Activated B cell treated with CpG ODN at 0.5 μM for 24 hours (primary cell): ENCODE measurements around the gene FCHO1. TPM values are rescaled to one million over a fixed set of nuclear protein-coding genes. Genes with fewer than 3 reads are reported as not detected.

Experiments used
- ATAC-seq: fragments of 200-7000 bp; cut with Tn5 transposase; one replicate; pipeline ENCODE4 v1.10.0; 2021; ENCODE audit warnings: low read depth, mild to moderate bottlenecking, moderate library complexity
- CTCF ChIA-PET: fragments of 350-600 bp; sonication (Branson Sonifier 250); formaldehyde crosslinking; loops from one replicate; lab custom pipeline; 2021; ENCODE audit warnings: antibody characterized with exemption; lab: Charles Lee
- POLR2A ChIA-PET: fragments of 350-600 bp; sonication (Branson Sonifier 250); formaldehyde crosslinking; loops from one replicate; lab custom pipeline; 2021; ENCODE audit warnings: antibody characterized with exemption; lab: Charles Lee
- DNase-seq: peaks from one replicate; pipeline ENCODE4 v3.0.0; 2022
- H3K27ac Mint-ChIP-seq: one replicate; pipeline ENCODE4 v1.8.0; 2020; ENCODE audit warnings: mixed read lengths
- H3K27me3 Mint-ChIP-seq: one replicate; pipeline ENCODE4 v1.8.0; 2021; ENCODE audit warnings: mixed read lengths
- H3K36me3 Mint-ChIP-seq: one replicate; pipeline ENCODE4 v1.8.0; 2021; ENCODE audit warnings: low read depth, mixed read lengths
- H3K4me1 Mint-ChIP-seq: one replicate; pipeline ENCODE4 v1.8.0; 2021; ENCODE audit warnings: mixed read lengths
- H3K4me3 Mint-ChIP-seq: one replicate; pipeline ENCODE4 v1.8.0; 2020; ENCODE audit warnings: mild to moderate bottlenecking, mixed read lengths
- H3K9me3 Mint-ChIP-seq: one replicate; pipeline ENCODE4 v1.8.0; 2020; ENCODE audit warnings: mixed read lengths
- intact Hi-C: fragments of 100-400 bp; cut with micrococcal nuclease; formaldehyde crosslinking; loops from one replicate; pipeline ENCODE4 v1.15.1; 2024
- total RNA-seq: library from RNA; stranded (reverse); gene quantifications from 2 replicates; pipeline ENCODE4 v1.2.3, GENCODE V29; 2022
- TF ChIP-seq, protein P1 (sequence below): fragments of 200-600 bp; IDR thresholded peaks from one replicate; pipeline ENCODE4 v1.8.0; 2022; ENCODE audit warnings: antibody characterized with exemption, mild to moderate bottlenecking

FCHO1 gene
- total RNA-seq, 1 donor from 2014 or later, result 103 TPM

DNA sequence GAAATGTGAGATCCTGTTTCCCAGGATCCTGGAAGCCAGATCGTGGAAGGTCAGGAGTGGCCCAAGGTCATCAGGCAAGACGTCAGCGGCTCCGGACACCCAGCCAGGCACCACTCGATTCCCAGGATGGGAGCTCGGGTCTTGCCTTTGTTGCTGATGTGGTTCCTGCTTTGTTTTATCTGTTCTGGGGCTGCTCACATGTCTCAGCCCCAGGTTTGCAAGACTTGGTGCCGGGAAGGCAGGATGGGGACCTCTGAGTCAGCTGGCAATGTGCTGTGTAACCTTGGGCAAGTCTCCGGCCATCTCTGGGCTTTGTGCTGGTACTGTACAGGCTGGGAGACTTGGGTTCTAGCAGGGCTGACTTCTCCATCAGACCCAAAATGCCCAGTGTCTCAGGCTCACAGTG, 1.4 kb upstream of the FCHO1 start:
- no peaks in the 10 kb centered on the region for H3K9me3 Mint-ChIP-seq
- intact Hi-C loops, result loop anchor here (10.0 kb wide), 3 partner anchors 255 to 415 kb away; partner anchors contain the start of genes ANO8, ARRDC2, GTPBP3 and MAST3
- DNase-seq (no peak), ATAC-seq (no peak)
- ChIA-PET CTCF (interaction anchor here (1.8 kb wide), 1 partner anchor 17 kb away, joined by 7 read pairs; no protein-coding TSS in a partner anchor), POLR2A (interaction anchor here (0.6 to 7.1 kb wide), 7 partner anchors 8 to 344 kb away, joined by 3 to 109 read pairs (median 29); partner anchors contain the start of genes BST2, JAK3 and MAP1S)
- H3K27me3 Mint-ChIP-seq, result no peaks in the 10 kb centered on the region
- H3K27ac Mint-ChIP-seq, result peak overlapping the region; percentile 65
- TF ChIP-seq, protein P1, sequence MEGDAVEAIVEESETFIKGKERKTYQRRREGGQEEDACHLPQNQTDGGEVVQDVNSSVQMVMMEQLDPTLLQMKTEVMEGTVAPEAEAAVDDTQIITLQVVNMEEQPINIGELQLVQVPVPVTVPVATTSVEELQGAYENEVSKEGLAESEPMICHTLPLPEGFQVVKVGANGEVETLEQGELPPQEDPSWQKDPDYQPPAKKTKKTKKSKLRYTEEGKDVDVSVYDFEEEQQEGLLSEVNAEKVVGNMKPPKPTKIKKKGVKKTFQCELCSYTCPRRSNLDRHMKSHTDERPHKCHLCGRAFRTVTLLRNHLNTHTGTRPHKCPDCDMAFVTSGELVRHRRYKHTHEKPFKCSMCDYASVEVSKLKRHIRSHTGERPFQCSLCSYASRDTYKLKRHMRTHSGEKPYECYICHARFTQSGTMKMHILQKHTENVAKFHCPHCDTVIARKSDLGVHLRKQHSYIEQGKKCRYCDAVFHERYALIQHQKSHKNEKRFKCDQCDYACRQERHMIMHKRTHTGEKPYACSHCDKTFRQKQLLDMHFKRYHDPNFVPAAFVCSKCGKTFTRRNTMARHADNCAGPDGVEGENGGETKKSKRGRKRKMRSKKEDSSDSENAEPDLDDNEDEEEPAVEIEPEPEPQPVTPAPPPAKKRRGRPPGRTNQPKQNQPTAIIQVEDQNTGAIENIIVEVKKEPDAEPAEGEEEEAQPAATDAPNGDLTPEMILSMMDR, result no peak
- peaks cover 12% of the 10 kb centered on the region for H3K36me3 Mint-ChIP-seq
- H3K4me3 Mint-ChIP-seq, result peak overlapping the region; percentile 79
- peaks cover 73% of the 10 kb centered on the region for H3K4me1 Mint-ChIP-seq

DNA sequence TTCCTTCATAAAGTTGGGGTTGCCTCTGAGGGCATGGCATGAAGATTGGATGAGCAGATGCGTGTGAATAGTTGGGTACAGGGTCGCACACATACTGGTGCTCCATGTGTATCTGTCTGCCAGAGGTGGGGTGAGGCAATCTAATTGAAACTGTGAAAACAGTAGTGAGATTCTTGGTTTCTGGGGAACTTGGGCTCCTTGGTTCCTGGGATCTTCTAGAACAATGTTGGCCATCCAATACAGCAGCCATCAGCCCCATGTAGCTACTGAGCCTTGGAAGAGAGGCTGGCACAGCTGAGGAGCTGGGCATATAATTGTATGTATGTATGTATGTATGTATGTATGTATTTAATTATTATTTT, 616 bp downstream of the FCHO1 start:
- no peaks in the 10 kb centered on the region for H3K27me3 Mint-ChIP-seq
- H3K9me3 Mint-ChIP-seq, result no peaks in the 10 kb centered on the region
- POLR2A ChIA-PET, result interaction anchor here (0.6 to 7.1 kb wide), 14 partner anchors 10 to 419 kb away, joined by 3 to 109 read pairs (median 10); partner anchors contain the start of genes JAK3, MAP1S, PGLS and RPL18A
- peaks cover 25% of the 10 kb centered on the region for H3K36me3 Mint-ChIP-seq
- H3K27ac Mint-ChIP-seq, result peak overlapping the region; percentile 96
- peak overlapping the region; percentile 93 for H3K4me3 Mint-ChIP-seq
- ATAC-seq (no peak), DNase-seq (no peak)
- TF ChIP-seq, protein P1, result no peak
- CTCF ChIA-PET, result interaction anchor here (1.0 to 1.7 kb wide), 4 partner anchors 15 to 108 kb away, joined by 3 to 6 read pairs (median 4); partner anchors contain the start of gene RPL18A
- intact Hi-C loops, result loop anchor here (1.0 to 10.0 kb wide), 6 partner anchors 13 to 417 kb away; partner anchors contain the start of genes ANO8, ARRDC2, GTPBP3 and MAP1S
- peaks cover 87% of the 10 kb centered on the region for H3K4me1 Mint-ChIP-seq

GRCh38 chr19:17752865-17753639, 1.8 kb downstream of the FCHO1 start:
- intact Hi-C loops, result loop anchor here (10.0 kb wide), 3 partner anchors 252 to 418 kb away; partner anchors contain the start of genes ANO8, ARRDC2, GTPBP3 and MAST3
- H3K36me3 Mint-ChIP-seq, result peaks cover 31% of the 10 kb centered on the region
- TF ChIP-seq, protein P1, result no peak
- CTCF ChIA-PET, result interaction anchor here (0.7 to 3.5 kb wide), 7 partner anchors 13 to 106 kb away, joined by 3 to 50 read pairs (median 6); partner anchors contain the start of gene RPL18A
- peaks cover 89% of the 10 kb centered on the region for H3K4me1 Mint-ChIP-seq
- H3K9me3 Mint-ChIP-seq, result no peaks in the 10 kb centered on the region
- no peak overlapping the region for H3K27ac Mint-ChIP-seq
- peak overlapping the region; percentile 35 for H3K4me3 Mint-ChIP-seq
- H3K27me3 Mint-ChIP-seq, result no peaks in the 10 kb centered on the region
- POLR2A ChIA-PET, result interaction anchor here (0.5 to 7.1 kb wide), 13 partner anchors 10 to 241 kb away, joined by 3 to 109 read pairs (median 7); partner anchors contain the start of genes JAK3, MAP1S and PGLS
- DNase-seq (no peak), ATAC-seq (no peak)

DNA sequence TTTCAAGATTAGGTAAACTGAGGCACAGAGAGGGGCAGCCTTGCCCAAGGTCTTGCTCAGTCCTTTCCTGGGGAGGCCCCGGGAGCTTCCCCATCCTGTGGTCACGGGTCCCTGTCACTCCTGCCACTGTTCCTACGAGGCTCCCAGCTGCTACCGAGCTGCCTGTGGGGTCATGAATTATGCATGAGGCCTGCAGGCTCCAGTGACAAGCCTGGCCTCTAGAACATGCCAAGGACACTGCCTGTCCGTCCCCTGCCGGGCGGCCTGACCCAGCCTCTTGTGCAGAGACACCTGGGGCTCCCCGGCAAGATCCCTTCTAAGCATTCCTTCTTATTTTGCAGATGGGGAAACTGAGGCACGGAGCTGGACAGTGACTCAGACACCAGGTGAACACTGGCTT, 2.7 kb downstream of the FCHO1 start:
- H3K27me3 Mint-ChIP-seq, result no peaks in the 10 kb centered on the region
- no peak for ATAC-seq
- ChIA-PET POLR2A (interaction anchor here (0.5 to 7.1 kb wide), 19 partner anchors 9 to 1168 kb away, joined by 3 to 109 read pairs (median 5); partner anchors contain the start of genes CCDC124, COPE, JAK3 and JUND), CTCF (interaction anchor here (1.0 to 3.5 kb wide), 14 partner anchors 10 to 147 kb away, joined by 3 to 50 read pairs (median 12); partner anchors contain the start of genes MAP1S and RPL18A)
- DNase-seq, result no peak
- H3K36me3 Mint-ChIP-seq, result peaks cover 40% of the 10 kb centered on the region
- intact Hi-C loops, result loop anchor here (10.0 kb wide), 3 partner anchors 251 to 419 kb away; partner anchors contain the start of genes ANO8, ARRDC2, GTPBP3 and MAST3
- no peak overlapping the region for H3K4me3 Mint-ChIP-seq
- peaks cover 86% of the 10 kb centered on the region for H3K4me1 Mint-ChIP-seq
- H3K9me3 Mint-ChIP-seq, result no peaks in the 10 kb centered on the region
- peak overlapping the region; percentile 90 for H3K27ac Mint-ChIP-seq
- TF ChIP-seq, protein P1, result no peak
